Right atrium auricular region (tissue), 2 donors: ENCODE measurements around the gene FZD10. TPM values are rescaled to one million over a fixed set of nuclear protein-coding genes. Genes with fewer than 3 reads are reported as not detected.

Experiments used
- DNase-seq: peaks from one replicate; pipeline ENCODE4 v3.0.0-alpha.2; 2019; ENCODE audit warnings: low spot score
- H3K27ac ChIP-seq, 2 donors: fragments of 200-600 bp; sonication (generic); 1 replicate in 1 of 2; 2 replicates in 1 of 2; pipeline ENCODE4 v1.5.1; 2016 to 2019
- H3K27me3 ChIP-seq, 2 donors: fragments of 200-600 bp; sonication (generic); one replicate each; pipeline versions ENCODE4 v1.5.1 to v1.6.0; 2017 to 2019
- H3K36me3 ChIP-seq: fragments of 200-600 bp; sonication (generic); one replicate; pipeline ENCODE4 v1.5.1; 2016
- H3K4me1 ChIP-seq, 2 donors: fragments of 200-600 bp; sonication (generic); one replicate each; pipeline versions ENCODE4 v1.5.1 to v1.6.0; 2017 to 2019
- H3K4me3 ChIP-seq, 2 donors: fragments of 200-600 bp; sonication (generic); 1 replicate in 1 of 2; 2 replicates in 1 of 2; pipeline ENCODE4 v1.5.1; 2017 to 2019; ENCODE audit warnings: mild to moderate bottlenecking in 1 of 2, moderate library complexity in 1 of 2
- H3K9me3 ChIP-seq, 2 donors: fragments of 200-600 bp; sonication (generic); one replicate each; pipeline ENCODE4 v1.5.1; 2019
- CTCF ChIP-seq, 2 donors: fragments of 200-600 bp; sonication (generic); IDR thresholded peaks; one replicate each; pipeline ENCODE4 v1.5.1; 2019; ENCODE audit warnings: antibody characterized with exemption in 2 of 2
- total RNA-seq, 2 donors: library from RNA; depleted of rRNA; stranded (reverse); fragments of >200 nt; gene quantifications; one replicate each; pipeline ENCODE4 v1.1.0, GENCODE V29; 2016

The FZD10 gene
- total RNA-seq, 2 donors from 2014 or later = 0.19 to 0.28 TPM

DNA sequence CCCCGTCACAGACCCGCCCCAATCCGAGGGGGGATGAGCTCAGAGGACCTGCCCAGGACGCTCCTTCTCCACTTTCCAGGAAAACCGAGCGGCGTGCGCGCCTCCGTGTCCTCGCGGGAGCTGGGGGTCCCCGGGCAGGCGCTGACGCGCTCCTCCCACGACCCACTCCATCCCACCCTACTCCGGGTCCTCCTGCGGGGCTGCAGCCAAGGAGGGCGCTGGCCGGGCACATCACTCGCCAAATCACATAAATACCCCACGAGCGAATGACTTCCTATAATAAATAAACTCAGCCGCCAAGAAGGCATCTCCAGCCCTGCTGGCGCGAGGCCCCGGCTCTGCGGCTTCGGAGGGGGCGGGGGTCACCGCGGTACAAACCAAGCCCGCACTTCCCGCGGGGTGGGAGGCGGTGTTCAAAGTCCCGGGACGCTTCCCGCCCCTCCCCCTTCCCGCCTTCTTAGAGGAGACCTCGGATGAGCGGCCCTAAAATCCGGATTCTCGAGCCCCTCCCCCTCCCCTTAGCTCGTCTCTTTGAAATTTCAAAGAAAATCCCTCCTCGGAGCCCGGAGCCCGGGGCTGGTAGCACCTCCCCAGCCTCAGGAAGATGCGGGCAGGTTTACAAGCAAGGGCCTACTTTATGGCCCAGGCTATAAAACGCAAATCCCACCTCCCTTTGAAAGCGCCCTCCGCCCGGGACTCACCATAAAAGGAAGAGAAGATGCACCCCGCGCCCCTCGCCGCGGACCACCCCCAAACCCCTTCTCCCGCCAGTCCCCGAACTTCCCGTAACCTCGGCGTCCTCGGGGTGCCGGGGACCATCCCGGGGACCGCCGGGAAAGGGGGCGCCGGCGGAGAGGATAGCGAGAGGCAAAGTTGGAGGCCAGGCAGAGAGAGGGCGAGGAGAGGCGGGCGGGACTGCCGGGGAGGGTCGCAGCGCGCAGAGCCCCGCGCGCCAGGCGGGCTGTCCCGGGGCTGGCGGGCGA, 712 bp upstream of the FZD10 start:
- H3K4me3 ChIP-seq = peak overlapping the region; percentile 19 to 46
- DNase-seq = no peak
- no peaks in the 10 kb centered on the region for H3K9me3 ChIP-seq
- peaks cover 0 to 31% of the 10 kb centered on the region in 2 donors for H3K4me1 ChIP-seq
- H3K27me3 ChIP-seq = peaks cover 10 to 32% of the 10 kb centered on the region in 2 donors
- H3K36me3 ChIP-seq = no peaks in the 10 kb centered on the region
- no peak overlapping the region for H3K27ac ChIP-seq
- TF ChIP-seq CTCF (IDR thresholded peaks at IDR 0.05) = no peak

DNA sequence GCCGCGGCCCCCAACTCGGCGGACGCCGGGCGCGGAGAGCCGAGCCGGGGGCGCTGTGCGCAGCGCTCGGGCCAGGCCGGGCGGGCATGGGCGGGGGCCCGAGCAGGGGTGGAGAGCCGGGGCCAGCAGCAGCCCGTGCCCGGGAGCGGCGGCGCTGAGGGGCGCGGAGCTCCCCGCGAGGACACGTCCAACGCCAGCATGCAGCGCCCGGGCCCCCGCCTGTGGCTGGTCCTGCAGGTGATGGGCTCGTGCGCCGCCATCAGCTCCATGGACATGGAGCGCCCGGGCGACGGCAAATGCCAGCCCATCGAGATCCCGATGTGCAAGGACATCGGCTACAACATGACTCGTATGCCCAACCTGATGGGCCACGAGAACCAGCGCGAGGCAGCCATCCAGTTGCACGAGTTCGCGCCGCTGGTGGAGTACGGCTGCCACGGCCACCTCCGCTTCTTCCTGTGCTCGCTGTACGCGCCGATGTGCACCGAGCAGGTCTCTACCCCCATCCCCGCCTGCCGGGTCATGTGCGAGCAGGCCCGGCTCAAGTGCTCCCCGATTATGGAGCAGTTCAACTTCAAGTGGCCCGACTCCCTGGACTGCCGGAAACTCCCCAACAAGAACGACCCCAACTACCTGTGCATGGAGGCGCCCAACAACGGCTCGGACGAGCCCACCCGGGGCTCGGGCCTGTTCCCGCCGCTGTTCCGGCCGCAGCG, 639 bp downstream of the FZD10 start:
- peaks cover 0 to 31% of the 10 kb centered on the region in 2 donors for H3K4me1 ChIP-seq
- no peak overlapping the region for H3K27ac ChIP-seq
- H3K36me3 ChIP-seq = no peaks in the 10 kb centered on the region
- no peaks in the 10 kb centered on the region for H3K9me3 ChIP-seq
- no peak for DNase-seq
- peaks cover 5 to 32% of the 10 kb centered on the region in 2 donors for H3K27me3 ChIP-seq
- H3K4me3 ChIP-seq = peak overlapping the region in 1 of 2 donors; percentile 46
- no peak for TF ChIP-seq CTCF (IDR thresholded peaks at IDR 0.05)

GRCh38 chr12:130163461-130164215, 1.4 kb downstream of the FZD10 start:
- no peak for TF ChIP-seq CTCF (IDR thresholded peaks at IDR 0.05)
- Histone ChIP-seq H3K36me3 (no peaks in the 10 kb centered on the region), H3K4me3 (peak overlapping the region in 1 of 2 donors; percentile 46), H3K4me1 (peaks cover 0 to 31% of the 10 kb centered on the region in 2 donors), H3K27ac (no peak overlapping the region), H3K27me3 (peaks cover 5 to 32% of the 10 kb centered on the region in 2 donors), H3K9me3 (no peaks in the 10 kb centered on the region)
- DNase-seq = no peak

DNA sequence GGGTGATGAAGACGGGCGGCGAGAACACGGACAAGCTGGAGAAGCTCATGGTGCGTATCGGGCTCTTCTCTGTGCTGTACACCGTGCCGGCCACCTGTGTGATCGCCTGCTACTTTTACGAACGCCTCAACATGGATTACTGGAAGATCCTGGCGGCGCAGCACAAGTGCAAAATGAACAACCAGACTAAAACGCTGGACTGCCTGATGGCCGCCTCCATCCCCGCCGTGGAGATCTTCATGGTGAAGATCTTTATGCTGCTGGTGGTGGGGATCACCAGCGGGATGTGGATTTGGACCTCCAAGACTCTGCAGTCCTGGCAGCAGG, 1.9 kb downstream of the FZD10 start:
- Histone ChIP-seq H3K4me3 (no peak overlapping the region), H3K36me3 (no peaks in the 10 kb centered on the region), H3K27me3 (peaks cover 0 to 32% of the 10 kb centered on the region in 2 donors), H3K9me3 (no peaks in the 10 kb centered on the region), H3K4me1 (peaks cover 0 to 31% of the 10 kb centered on the region in 2 donors), H3K27ac (no peak overlapping the region)
- no peak for TF ChIP-seq CTCF (IDR thresholded peaks at IDR 0.05)
- DNase-seq = no peak

GRCh38 chr12:130164936-130165335, 2.7 kb downstream of the FZD10 start:
- Histone ChIP-seq H3K27ac (no peak overlapping the region), H3K9me3 (no peaks in the 10 kb centered on the region), H3K27me3 (peaks cover 0 to 32% of the 10 kb centered on the region in 2 donors), H3K36me3 (no peaks in the 10 kb centered on the region), H3K4me3 (no peak overlapping the region), H3K4me1 (peaks cover 0 to 31% of the 10 kb centered on the region in 2 donors)
- no peak for DNase-seq
- TF ChIP-seq CTCF (IDR thresholded peaks at IDR 0.05) = no peak
